Ovary (tissue), 9 donors: ENCODE data around the gene NEK1. TPM values are rescaled to one million over a fixed set of nuclear protein-coding genes. Genes with fewer than 3 reads are reported as not detected.

ENCODE experiments used
- DNase-seq, 5 donors: peaks; one replicate each; pipeline ENCODE4 v3.0.0-alpha.2; 2019 to 2020
- H3K27ac ChIP-seq, 2 donors: fragments of 200-600 bp; one replicate each; pipeline versions ENCODE4 v1.5.1 to v1.8.0; 2019 to 2022
- H3K27me3 ChIP-seq: fragments of 200-600 bp; one replicate; pipeline ENCODE4 v1.8.0; 2022
- H3K36me3 ChIP-seq: fragments of 200-600 bp; sonication (generic); one replicate; pipeline ENCODE4 v1.5.1; 2019
- H3K4me1 ChIP-seq: one replicate; pipeline ENCODE4 v1.8.1; 2013; ENCODE audit warnings: mild to moderate bottlenecking, moderate library complexity; ENCODE audit not compliant: insufficient read depth
- H3K4me3 ChIP-seq: fragments of 200-600 bp; sonication (generic); one replicate; pipeline ENCODE4 v1.5.1; 2017
- H3K9me3 ChIP-seq, 2 donors: fragments of 200-600 bp in 1 of 2; sonication (generic) in 1 of 2; one replicate each; pipeline versions ENCODE4 v1.5.1 to v1.8.1; 2013 to 2019; ENCODE audit warnings: mild to moderate bottlenecking in 1 of 2, moderate library complexity in 1 of 2
- CTCF ChIP-seq, 3 donors: fragments of 450-650 bp in 2 of 3; fragments of 200-600 bp in 1 of 3; IDR thresholded peaks; one replicate each; pipeline versions ENCODE4 v1.5.1 to v1.8.0; 2016 to 2022; ENCODE audit warnings: antibody characterized with exemption in 3 of 3, mild to moderate bottlenecking in 1 of 3
- EP300 ChIP-seq: sonication (generic); formaldehyde crosslinking; IDR thresholded peaks from one replicate; pipeline ENCODE4 v1.6.1; 2017; ENCODE audit warnings: antibody characterized with exemption
- POLR2A ChIP-seq: fragments of 450-650 bp; IDR thresholded peaks from one replicate; pipeline ENCODE4 v1.6.1; 2017; ENCODE audit warnings: antibody characterized with exemption, mild to moderate bottlenecking, moderate library complexity
- WGBS, 3 donors: extraction: QIAGEN DNeasy Blood & Tissue Kit in 1 of 3; methylation state at CpG; one replicate each; pipeline versions ENCODE4 v1.1.5 to v1.1.7; 2013 to 2017; 5-methylcytosine and 5-hydroxymethylcytosine counted together
- intact Hi-C, 4 donors: fragments of 100-400 bp; cut with DNase I; formaldehyde crosslinking; loops; one replicate each; pipeline versions ENCODE4 v1.11.0 to v1.15.1; 2022 to 2023
- polyA plus RNA-seq, 2 donors: library from polyadenylated mRNA; stranded (reverse); fragments of 200-250 nt in 1 of 2; fragments of 350-450 nt in 1 of 2; fragmentation: Illumina TruSeq in 1 of 2; extraction: RNeasy Lipid Tissue Mini Kit (QIAGEN cat#74804) in 1 of 2; gene quantifications; one replicate each; pipeline ENCODE4 v1.2.3, GENCODE V29; 2013 to 2014
- total RNA-seq, 7 donors: library from RNA; depleted of rRNA in 2 of 7; stranded (reverse); fragments of >200 nt in 2 of 7; fragmentation: NEBNext Ultra II Directional in 3 of 7; extraction: Animal tissue kit (Norgen Biotek cat#: 25700) in 3 of 7; gene quantifications; one replicate each; pipeline versions ENCODE4 v1.1.0 to v1.2.4, GENCODE V29; 2016 to 2023
- donor health status: DM: no; HTN: no; CAD: no; lungs with moderate emphysema.
- donor health status: DM: no; HTN: no; CAD: no.
- donor health status: Bipolar disorder and iron deficiency.
- donor health status: DM: yes; HTN: yes; CAD: no.
- donor health status: DM: no; HTN: no; CAD: no.
- donor health status: DM: yes; HTN: yes; CAD: no.

Gene NEK1
- total and polyA plus RNA-seq, 9 donors, result 8.7 to 29.5 (median 22.0) TPM

DNA sequence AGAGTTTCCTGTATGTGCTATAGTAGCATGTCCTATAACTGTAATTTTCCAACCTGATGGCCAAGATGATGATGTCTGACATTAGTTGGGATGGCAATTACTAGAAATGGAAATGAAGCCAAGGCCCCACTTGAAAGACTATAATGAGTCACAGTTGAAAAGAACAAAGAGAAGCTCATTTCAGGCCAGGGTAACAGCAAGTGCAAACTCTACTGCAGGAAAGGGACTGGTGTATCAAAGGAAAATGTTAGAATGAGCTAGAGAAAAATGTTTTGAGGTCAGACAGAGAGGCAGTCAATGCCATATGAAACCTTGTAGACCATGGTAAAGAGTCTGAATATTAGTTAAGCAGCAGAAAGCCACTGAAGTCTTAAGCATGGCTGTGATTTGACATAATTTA is 195.4 kb downstream of the NEK1 start:
- intact Hi-C loops, result no loop called here
- Histone ChIP-seq H3K36me3 (no peaks in the 10 kb centered on the region), H3K4me1 (no peaks in the 10 kb centered on the region), H3K27me3 (no peaks in the 10 kb centered on the region), H3K27ac (no peak overlapping the region), H3K9me3 (no peaks in the 10 kb centered on the region), H3K4me3 (no peak overlapping the region)
- TF ChIP-seq EP300, result no peak
- no peak for TF ChIP-seq CTCF (IDR thresholded peaks at IDR 0.05)
- no peak for TF ChIP-seq POLR2A
- DNase-seq, result no peak

DNA sequence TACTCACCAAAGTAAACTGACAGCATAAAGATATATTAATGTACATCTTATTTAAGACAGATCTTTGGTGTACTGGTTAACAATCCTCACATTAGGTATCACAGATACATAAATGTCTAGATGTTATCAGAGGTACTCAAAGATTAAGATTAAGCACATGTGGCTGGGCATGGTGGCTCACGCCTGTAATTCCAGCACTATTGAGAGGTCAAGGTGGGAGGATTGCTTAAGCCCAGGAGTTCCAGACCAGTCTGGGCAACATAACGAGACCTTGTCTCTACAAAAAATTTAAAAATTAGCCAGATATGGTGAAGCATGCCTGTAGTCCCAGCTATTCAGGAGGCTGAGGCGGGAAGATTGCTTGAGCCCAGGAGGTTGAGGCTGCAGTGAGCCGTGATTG is 195.9 kb downstream of the NEK1 start:
- WGBS, 3 donors, result 86 to 96% (median 86%) methylated on average over 4 of the region's 4 CpGs
- Histone ChIP-seq H3K27ac (no peak overlapping the region), H3K4me1 (no peaks in the 10 kb centered on the region), H3K27me3 (no peaks in the 10 kb centered on the region), H3K36me3 (no peaks in the 10 kb centered on the region), H3K9me3 (no peaks in the 10 kb centered on the region), H3K4me3 (no peak overlapping the region)
- intact Hi-C loops, result no loop called here
- DNase-seq, result no peak
- TF ChIP-seq CTCF (IDR thresholded peaks at IDR 0.05) (no peak), EP300 (no peak), POLR2A (no peak)

- whole genome bisulfite sequencing, 3 donors, result 100% methylated on average over 1 of the region's 1 CpG
- H3K27ac ChIP-seq, result no peak overlapping the region
- H3K36me3 ChIP-seq, result no peaks in the 10 kb centered on the region
- no peaks in the 10 kb centered on the region for H3K27me3 ChIP-seq
- intact Hi-C loops, result no loop called here
- no peak overlapping the region for H3K4me3 ChIP-seq
- H3K4me1 ChIP-seq, result no peaks in the 10 kb centered on the region
- DNase-seq, result no peak
- no peaks in the 10 kb centered on the region for H3K9me3 ChIP-seq
- TF ChIP-seq CTCF (IDR thresholded peaks at IDR 0.05), result no peak
- no peak for TF ChIP-seq POLR2A
- no peak for TF ChIP-seq EP300
Observed at GRCh38 chr4:169414913-169415312, 197.5 kb downstream of the NEK1 start.

GRCh38 chr4:169412046-169412445 is 200.3 kb downstream of the NEK1 start:
- no peaks in the 10 kb centered on the region for H3K9me3 ChIP-seq
- no peak overlapping the region for H3K4me3 ChIP-seq
- no peak for DNase-seq
- H3K27ac ChIP-seq, result no peak overlapping the region
- no peaks in the 10 kb centered on the region for H3K36me3 ChIP-seq
- intact Hi-C loops, result no loop called here
- H3K4me1 ChIP-seq, result peaks cover 3% of the 10 kb centered on the region
- no peaks in the 10 kb centered on the region for H3K27me3 ChIP-seq
- TF ChIP-seq EP300, result no peak
- TF ChIP-seq CTCF (IDR thresholded peaks at IDR 0.05), result no peak
- no peak for TF ChIP-seq POLR2A
